ENCODE results near the gene PCBP4. TPM values are rescaled to one million over a fixed set of nuclear protein-coding genes. Genes with fewer than 3 reads are reported as not detected.
A peak's percentile ranks its signal among the peaks of the same experiment; 100 is the strongest.

Gene PCBP4
- total and polyA plus RNA-seq, 10 donors = 12.8 to 41.7 (median 20.9) TPM

GRCh38 chr3:51962854-51963530 lies 4.3 kb downstream of the PCBP4 start:
- Histone ChIP-seq H3K36me3 (peaks cover 0 to 30% (median 0%) of the 10 kb centered on the region in 6 donors), H3K27me3 (replicated peaks in 1 of 7) (peaks cover 0 to 15% (median 0%) of the 10 kb centered on the region in 7 donors)

GRCh38 chr3:51961602-51962569 lies 5.4 kb downstream of the PCBP4 start:
- 56 to 70% (median 68%) methylated on average over 9 of the region's 9 CpGs for WGBS, 5 donors
- DNase-seq = no peak
- peak overlapping the region in 2 of 8 donors; percentile 15 for H3K27ac ChIP-seq
- H3K4me3 ChIP-seq = no peak overlapping the region
- peaks cover 0 to 17% (median 0%) of the 10 kb centered on the region in 7 donors for H3K27me3 ChIP-seq (replicated peaks in 1 of 7)
- intact Hi-C loops (cut with DNase I; ENCODE audit: low total_unique reads) = no loop called here
- peaks cover 0 to 34% (median 0%) of the 10 kb centered on the region in 6 donors for H3K36me3 ChIP-seq
- peaks cover 0 to 52% (median 22%) of the 10 kb centered on the region in 6 donors for H3K4me1 ChIP-seq
- no peak for TF ChIP-seq CTCF (IDR thresholded peaks at IDR 0.05 in 8 of 11, conservative IDR thresholded peaks at IDR 0.05 in 3 of 11)
- TF ChIP-seq POLR2A (IDR thresholded peaks at IDR 0.05) = no peak
- TF ChIP-seq POLR2AphosphoS5 (IDR thresholded peaks at IDR 0.05) = no peak
- H3K9me3 ChIP-seq = no peaks in the 10 kb centered on the region

More at GRCh38 chr3:51962854-51963530, 4.3 kb downstream of the PCBP4 start:
- TF ChIP-seq CTCF (IDR thresholded peaks at IDR 0.05 in 8 of 11, conservative IDR thresholded peaks at IDR 0.05 in 3 of 11) = no peak
- TF ChIP-seq POLR2A (IDR thresholded peaks at IDR 0.05) = no peak
- TF ChIP-seq POLR2AphosphoS5 (IDR thresholded peaks at IDR 0.05) = no peak
- no peak for DNase-seq
- Histone ChIP-seq H3K9me3 (no peaks in the 10 kb centered on the region), H3K4me1 (peaks cover 0 to 52% (median 27%) of the 10 kb centered on the region in 6 donors), H3K4me3 (no peak overlapping the region), H3K27ac (no peak overlapping the region)
- WGBS, 5 donors = 77 to 86% (median 84%) methylated on average over 5 to 6 of the region's 6 CpGs
- intact Hi-C loops (cut with DNase I; ENCODE audit: low total_unique reads) = no loop called here

- intact Hi-C loops (cut with DNase I; ENCODE audit: low total_unique reads) = no loop called here
- TF ChIP-seq POLR2AphosphoS5 (IDR thresholded peaks at IDR 0.05) (no peak), CTCF (IDR thresholded peaks at IDR 0.05 in 8 of 11, conservative IDR thresholded peaks at IDR 0.05 in 3 of 11) (no peak), POLR2A (IDR thresholded peaks at IDR 0.05) (no peak)
- Histone ChIP-seq H3K9me3 (no peaks in the 10 kb centered on the region), H3K27me3 (replicated peaks in 1 of 7) (peaks cover 0 to 21% (median 7%) of the 10 kb centered on the region in 7 donors), H3K4me1 (peaks cover 6 to 52% (median 22%) of the 10 kb centered on the region in 6 donors), H3K27ac (no peak overlapping the region), H3K36me3 (peaks cover 0 to 34% (median 0%) of the 10 kb centered on the region in 6 donors), H3K4me3 (no peak overlapping the region)
- 91 to 95% (median 95%) methylated on average over 14 to 18 of the region's 18 CpGs for WGBS, 5 donors
- no peak for DNase-seq
These were observed 6.2 kb downstream of the PCBP4 start for GRCh38 chr3:51961011-51961410.
